ENCODE results near the gene CLIC6. TPM values are rescaled to one million over a fixed set of nuclear protein-coding genes. Genes with fewer than 3 reads are reported as not detected.

Gene CLIC6
- total and polyA plus RNA-seq, 8 donors: 1.0 to 13.2 (median 2.1) TPM

GRCh38 chr21:34636961-34637360 is 31.8 kb upstream of the CLIC6 start:
- H3K9me3 ChIP-seq: no peaks in the 10 kb centered on the region
- H3K4me1 ChIP-seq: no peaks in the 10 kb centered on the region
- ATAC-seq (no peak), FAIRE-seq (no peak), DNase-seq (no peak)
- no peak for TF ChIP-seq CTCF (IDR thresholded peaks at IDR 0.05)
- intact Hi-C loops (cut with DNase I): no loop called here
- H3K36me3 ChIP-seq: no peaks in the 10 kb centered on the region
- 61 to 68% methylated on average over 3 of the region's 3 CpGs for WGBS, 2 donors
- H3K4me3 ChIP-seq: no peak overlapping the region
- no peak overlapping the region for H3K27ac ChIP-seq
- no peaks in the 10 kb centered on the region for H3K27me3 ChIP-seq

- ATAC-seq (no peak), DNase-seq (no peak), FAIRE-seq (no peak)
- Histone ChIP-seq H3K36me3 (no peaks in the 10 kb centered on the region), H3K4me1 (no peaks in the 10 kb centered on the region), H3K27ac (no peak overlapping the region), H3K9me3 (no peaks in the 10 kb centered on the region), H3K4me3 (no peak overlapping the region), H3K27me3 (no peaks in the 10 kb centered on the region)
- intact Hi-C loops (cut with DNase I): no loop called here
- WGBS, 2 donors: 85 to 89% methylated on average over 1 of the region's 1 CpG
- no peak for TF ChIP-seq CTCF (IDR thresholded peaks at IDR 0.05)
Measured at GRCh38 chr21:34639250-34639649, 29.5 kb upstream of the CLIC6 start.

- FAIRE-seq: no peak
- Histone ChIP-seq H3K27me3 (no peaks in the 10 kb centered on the region), H3K36me3 (no peaks in the 10 kb centered on the region), H3K4me1 (no peaks in the 10 kb centered on the region), H3K9me3 (no peaks in the 10 kb centered on the region), H3K4me3 (no peak overlapping the region), H3K27ac (no peak overlapping the region)
- DNase-seq: no peak
- no peak for ATAC-seq
- TF ChIP-seq CTCF (IDR thresholded peaks at IDR 0.05): no peak
- WGBS, 2 donors: 42 to 50% methylated on average over 9 of the region's 9 CpGs
- intact Hi-C loops (cut with DNase I): no loop called here
Measured at GRCh38 chr21:34639882-34640788, 28.7 kb upstream of the CLIC6 start.

GRCh38 chr21:34640858-34641257 is 27.9 kb upstream of the CLIC6 start:
- Histone ChIP-seq H3K4me3 (no peak overlapping the region), H3K9me3 (no peaks in the 10 kb centered on the region), H3K27me3 (no peaks in the 10 kb centered on the region), H3K36me3 (no peaks in the 10 kb centered on the region), H3K27ac (no peak overlapping the region), H3K4me1 (no peaks in the 10 kb centered on the region)
- 80 to 82% methylated on average over 4 of the region's 4 CpGs for WGBS, 2 donors
- intact Hi-C loops (cut with DNase I): no loop called here
- ATAC-seq (no peak), FAIRE-seq (no peak), DNase-seq (no peak)
- no peak for TF ChIP-seq CTCF (IDR thresholded peaks at IDR 0.05)
